HG03469 (cell line): ENCODE data around the gene CUL1.

Source experiments
- ATAC-seq: cut with Tn5 transposase; IDR thresholded peaks from one replicate; pipeline ENCODE4 v1.9.1; 2021; ENCODE audit warnings: mild to moderate bottlenecking, moderate library complexity, moderate number of reproducible peaks; ENCODE audit not compliant: unreplicated experiment

CUL1 gene

DNA sequence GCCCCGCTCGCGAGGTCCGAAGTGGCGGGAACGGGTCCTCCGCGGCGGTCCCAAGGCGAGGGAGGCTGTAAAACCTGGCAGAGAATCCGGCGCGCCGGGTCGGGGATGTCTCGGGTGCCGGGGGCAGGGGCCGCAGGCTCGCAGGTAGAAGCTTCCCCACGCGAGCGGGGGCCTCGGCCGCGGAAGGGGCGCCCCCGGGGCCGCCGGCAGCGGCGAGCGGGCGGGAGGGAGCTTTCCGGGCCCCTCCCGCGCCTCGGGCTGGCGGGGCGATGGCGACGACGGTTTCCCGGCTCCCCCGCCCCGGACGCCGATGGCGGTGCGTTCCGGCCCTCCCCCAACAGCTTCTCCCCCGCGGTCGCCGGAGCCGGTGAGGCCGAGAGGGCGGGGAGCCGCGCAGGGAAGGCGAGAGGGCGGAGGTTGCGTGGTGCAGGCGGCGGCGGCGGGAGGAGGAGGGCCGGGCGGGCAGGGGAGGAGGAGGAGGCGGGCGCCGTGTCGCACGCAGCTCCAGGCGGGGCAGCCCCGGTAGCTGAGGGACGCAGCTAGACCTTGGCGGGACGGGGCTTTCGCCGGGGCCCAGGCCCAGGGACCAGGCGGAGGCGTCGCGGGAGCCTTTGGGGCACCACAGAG is at the start of gene CUL1:
CUL1 (plus strand) TSS at position 507 of the 627 bp plus-strand sequence. CDS start 31,220 bp downstream, outside the sequence.
- ATAC-seq, result peak; percentile 37

DNA sequence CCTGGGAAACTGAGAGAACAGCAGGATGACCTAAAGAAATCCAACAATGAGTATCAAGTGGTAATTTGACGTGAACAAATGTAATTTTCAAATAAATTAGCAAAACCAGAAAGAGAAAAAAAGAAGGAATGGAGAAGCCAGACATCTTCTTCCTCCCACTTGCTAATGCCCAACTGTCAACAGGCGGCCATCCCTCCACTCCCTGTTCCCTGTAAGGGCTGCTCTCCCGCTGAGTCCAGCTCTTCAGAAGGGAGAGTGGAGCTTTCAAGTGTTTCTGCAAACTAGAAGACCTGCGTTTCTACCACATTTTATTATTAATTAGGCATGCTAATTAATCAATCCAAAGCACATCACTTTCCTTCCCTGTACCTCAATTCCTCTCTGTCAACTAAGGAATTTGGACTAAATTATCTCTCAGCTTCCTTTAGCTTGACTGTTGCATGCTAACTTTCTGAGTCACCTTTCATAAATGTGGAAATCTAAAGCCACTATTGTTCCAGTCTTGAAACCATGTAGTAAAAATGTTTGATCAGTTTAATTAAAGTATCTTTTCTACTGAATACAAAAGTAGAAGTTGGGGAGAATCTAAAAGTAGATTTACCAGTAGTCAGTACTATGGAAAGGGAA is 48.4 kb upstream of the CUL1 start:
- no peak for ATAC-seq

DNA sequence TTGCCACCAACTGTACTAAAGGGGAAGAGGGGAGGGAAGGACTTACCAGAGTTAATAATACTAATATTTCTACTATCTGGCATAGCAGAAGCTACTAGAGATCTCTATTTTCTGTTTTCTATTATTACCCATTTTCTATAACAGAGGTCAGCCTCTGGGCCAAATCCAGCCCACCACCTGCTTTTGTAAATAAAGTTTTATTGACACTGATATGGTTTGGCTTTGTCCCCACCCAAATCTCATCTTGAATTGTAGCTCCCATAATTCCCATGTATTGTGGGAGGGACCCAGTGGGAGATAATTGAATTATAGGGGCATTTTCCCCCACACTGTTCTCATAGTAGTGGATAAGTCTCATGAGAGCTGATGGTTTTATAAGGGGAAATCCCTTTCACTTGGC is 45.9 kb upstream of the CUL1 start:
- ATAC-seq, result no peak

DNA sequence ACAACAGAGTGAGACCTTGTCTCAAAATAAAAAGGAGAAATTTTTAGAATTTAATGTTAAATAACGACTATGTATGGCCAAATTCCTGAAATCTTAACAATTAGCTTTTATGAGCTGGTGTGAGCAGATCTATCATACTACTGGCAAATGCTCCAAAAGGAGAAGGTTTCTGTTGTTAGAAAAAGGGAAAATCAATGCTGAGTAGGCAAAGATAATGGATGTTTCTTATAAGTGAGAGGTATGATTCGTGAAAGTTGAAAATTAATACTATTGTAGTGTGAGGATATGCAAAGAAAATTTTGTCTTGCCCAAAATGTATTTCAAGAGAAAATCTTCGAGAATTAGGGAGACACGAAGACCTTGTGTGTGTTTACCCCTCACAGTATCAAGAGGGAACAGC is 40.8 kb upstream of the CUL1 start:
- no peak for ATAC-seq

DNA sequence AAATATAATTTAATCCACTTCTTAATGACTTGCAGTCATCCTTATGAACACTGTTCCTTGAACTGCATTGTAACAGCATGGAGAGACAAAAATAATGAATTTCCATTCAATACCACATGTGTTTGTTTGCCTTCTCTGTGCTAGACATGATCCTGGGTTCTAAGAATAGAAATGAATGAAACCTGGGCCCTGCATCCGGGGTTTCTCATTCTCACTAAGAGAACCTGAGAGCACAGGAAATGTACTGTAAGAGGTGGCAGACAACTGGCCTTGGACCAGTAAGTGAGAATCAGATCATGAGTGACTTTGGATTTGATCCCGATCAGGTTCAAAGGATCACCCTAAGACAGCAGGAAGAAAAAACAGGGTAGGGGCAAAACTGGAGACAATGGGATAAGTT is 37.2 kb upstream of the CUL1 start:
- no peak for ATAC-seq

DNA sequence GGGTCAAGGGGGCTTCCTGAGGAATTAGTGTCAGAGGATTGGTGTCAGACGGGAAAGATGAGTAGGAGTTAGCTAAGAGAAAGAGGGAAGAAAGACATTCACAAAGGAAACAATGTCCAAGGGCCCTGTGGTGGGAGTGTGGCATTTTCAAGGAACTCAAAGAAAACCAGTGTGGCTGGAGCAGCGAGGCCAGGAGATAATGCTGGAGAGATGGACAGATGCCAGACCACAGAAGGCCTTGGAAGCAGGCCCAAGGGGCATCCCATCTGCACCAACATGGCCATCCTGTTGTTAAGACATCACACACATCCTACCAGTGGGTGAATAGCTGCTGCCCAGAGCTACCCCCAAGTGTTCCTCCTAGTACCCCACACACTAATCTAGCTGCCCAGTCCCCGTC is 36.1 kb upstream of the CUL1 start:
- no peak for ATAC-seq

DNA sequence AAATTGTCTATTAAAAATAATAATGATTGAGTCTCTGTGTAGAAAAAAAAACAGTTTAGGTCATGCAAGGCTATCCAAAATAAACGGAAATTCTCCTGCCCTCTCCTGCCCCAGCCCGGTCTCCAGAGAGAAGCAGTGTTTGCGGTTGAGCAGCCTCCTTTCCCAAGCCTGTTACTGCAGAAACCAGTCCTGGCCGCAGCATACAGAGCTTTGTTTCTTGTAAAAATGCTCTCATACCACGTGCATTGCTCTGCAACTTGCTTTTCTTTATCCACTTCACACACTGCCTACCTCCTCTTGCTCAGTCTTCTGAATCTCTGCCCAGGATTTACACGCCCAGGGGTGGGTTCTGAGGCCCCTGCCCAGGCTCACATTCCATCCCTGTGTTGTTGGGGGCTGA is 34.4 kb upstream of the CUL1 start:
- ATAC-seq, result no peak

DNA sequence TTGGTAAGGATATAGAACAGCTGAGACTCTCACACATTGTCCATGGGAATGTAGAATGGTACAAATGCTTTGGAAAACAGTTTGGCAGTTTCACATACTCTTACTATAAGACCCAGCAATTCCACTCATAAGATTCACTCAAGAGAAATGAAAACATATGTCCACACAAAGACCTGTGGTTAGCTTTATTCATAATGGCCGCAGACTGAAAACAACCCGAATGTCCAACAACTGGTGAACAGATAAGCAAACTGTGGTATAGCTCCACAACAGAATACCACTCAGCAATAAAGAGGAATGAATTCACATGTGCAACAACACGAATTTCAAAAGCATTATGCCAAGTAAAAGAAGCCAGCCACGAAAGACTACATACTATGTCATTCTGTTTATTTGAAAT is 33.5 kb upstream of the CUL1 start:
- ATAC-seq, result no peak

DNA sequence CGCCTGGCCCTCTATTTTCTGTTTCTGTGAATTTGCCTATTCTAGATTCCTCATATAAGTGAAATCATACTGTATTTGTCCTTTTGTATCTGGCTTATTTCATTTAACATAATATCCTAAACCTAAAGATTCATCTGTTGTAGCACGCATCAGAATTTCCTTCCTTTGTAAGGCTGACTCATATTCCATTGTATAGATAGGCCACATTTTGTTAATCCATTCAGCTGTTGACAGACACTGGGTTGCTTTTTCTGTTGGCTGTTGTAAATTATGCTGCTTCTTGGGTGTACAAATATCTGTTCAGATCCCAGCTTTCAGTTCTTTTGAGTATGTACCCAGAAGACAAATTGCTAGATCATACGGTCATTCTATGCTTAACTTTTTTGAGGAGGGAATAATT is 28.8 kb upstream of the CUL1 start:
- ATAC-seq, result no peak

DNA sequence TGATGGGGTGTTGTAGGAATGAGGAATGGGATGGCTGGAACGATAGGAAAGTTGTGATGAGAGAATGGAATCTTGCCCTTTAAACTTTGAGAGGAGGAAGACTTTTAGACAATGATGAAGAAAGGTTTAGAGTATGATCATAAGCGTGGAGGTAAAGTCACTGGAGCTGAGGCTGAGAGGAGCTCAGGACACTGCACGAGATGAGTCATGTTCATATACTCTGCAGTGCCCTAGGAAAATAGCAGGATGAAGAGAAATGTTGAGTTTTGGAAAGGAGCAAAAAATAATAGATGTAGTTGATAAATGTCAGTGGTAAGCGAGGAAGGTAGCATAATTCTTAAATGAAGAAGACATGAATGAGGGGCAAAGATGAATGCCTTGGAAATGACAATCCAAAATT is 28.3 kb upstream of the CUL1 start:
- no peak for ATAC-seq

DNA sequence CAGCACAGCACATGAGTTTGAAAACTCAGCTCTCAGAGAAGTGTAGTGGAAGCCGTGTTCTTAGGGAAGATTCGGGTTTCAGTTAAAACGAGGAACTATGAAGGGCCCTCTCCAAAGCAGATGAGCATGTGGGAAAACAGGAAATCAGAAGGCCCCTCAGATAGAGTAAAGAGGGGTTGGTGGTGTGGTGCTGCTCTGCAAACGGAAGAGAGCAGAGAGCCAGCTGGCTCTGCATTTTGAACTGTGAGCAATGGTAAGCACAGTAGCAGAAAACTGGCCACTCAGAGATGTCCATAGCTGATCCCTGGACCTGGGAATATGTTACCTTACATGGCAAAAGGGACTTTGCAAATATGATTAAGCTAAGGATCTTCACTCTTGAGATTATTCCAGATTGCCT is 27.9 kb upstream of the CUL1 start:
- ATAC-seq, result no peak

DNA sequence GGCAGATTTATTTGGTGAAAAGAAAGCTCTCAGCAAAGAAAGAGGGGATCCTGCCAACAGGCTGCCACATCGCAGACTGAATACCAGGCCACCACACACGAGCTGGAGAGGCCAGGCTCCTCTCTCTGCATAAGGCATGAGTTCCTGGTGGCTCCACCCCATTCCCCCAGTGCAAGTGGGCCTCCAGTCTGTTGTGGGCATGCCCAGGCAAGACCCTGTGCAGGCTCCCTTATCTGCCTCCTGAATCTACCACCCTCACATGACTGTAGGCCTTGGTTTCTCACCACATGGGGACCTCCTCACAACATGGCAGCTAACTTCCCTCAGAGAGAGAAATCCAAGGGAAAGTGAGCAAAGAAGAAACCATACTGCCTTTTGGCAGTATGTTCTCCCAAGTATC is 26.7 kb upstream of the CUL1 start:
- no peak for ATAC-seq

DNA sequence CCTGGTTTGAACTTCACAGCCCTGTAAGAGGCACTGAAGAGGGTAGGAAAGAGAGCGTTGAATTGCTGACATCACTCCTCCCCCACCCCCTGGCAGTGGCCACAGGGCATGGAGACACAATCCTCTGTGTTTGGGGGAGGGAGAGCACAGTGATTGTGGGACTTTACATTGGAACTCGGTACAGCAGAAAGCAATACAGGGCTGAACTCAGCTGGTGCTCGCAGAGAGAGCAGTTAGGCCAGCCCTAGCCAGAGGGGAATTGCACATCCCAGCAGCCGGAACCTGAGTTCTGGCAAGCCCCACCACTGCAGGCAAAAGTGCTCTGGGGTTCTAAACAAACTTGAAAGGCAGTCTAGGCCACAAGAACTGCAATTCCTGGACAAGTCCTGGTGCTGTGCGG is 24.0 kb upstream of the CUL1 start:
- no peak for ATAC-seq

DNA sequence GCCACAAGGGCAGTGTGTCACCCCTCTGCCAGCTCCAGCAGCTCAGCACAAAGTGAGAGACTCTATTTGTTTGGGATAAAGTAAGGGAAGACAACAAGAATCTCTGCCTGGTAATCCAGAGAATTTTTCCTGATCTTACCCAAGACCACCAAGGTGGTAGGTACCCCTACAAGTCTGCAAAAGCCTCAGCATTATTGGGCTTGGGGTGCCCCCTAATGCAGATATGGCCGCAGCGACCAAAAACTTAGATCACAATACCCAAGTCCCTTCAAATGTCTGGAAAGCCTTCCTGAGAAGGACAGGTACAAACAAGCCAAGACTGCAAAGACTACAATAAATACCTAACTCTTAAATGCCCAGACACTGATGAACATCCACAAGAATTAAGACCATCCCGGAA is 22.4 kb upstream of the CUL1 start:
- no peak for ATAC-seq

DNA sequence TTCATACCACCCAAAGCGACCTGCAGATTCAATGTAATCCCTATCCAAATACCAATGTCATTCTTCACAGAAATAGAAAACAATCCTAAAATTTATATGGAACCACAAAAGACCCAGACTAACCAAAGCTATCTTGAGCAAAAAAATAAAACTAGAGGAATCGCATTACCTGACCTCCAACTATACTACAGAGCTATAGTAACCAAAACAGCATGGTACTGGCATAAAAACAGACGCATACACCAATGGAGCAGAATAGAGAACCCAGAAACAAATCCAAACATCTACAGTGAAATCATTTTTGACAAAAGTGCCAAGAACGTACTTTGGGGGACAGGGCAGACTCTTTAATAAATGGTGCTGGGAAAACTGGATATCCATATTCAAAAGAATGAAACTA is 16.9 kb upstream of the CUL1 start:
- no peak for ATAC-seq

DNA sequence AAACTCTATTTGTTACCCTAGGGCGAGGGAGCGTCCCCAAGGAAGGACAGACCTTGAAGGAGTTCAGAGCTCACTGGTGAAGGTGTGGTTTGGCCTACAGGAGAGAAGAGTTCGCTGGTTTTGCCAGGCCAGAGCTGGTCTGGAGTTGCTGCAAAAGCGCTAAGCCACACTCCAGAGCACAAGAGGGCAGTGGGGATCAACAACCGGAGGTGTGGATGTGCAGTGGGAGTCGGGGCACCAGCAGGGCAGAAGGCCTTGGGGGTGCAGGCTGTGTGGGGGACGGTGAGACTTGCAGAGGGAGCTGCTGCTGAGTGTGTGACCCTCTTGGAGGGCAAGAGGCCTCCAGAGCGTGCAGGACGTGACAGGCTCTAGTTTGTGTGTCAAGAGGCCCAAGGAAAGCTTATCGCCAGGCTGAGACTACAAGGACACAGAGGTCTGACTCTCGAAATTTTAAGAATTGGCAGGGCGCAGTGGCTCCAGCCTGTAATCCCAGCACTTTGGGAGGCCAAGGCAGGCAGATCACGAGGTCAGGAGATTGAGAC is 14.3 kb upstream of the CUL1 start:
- no peak for ATAC-seq

DNA sequence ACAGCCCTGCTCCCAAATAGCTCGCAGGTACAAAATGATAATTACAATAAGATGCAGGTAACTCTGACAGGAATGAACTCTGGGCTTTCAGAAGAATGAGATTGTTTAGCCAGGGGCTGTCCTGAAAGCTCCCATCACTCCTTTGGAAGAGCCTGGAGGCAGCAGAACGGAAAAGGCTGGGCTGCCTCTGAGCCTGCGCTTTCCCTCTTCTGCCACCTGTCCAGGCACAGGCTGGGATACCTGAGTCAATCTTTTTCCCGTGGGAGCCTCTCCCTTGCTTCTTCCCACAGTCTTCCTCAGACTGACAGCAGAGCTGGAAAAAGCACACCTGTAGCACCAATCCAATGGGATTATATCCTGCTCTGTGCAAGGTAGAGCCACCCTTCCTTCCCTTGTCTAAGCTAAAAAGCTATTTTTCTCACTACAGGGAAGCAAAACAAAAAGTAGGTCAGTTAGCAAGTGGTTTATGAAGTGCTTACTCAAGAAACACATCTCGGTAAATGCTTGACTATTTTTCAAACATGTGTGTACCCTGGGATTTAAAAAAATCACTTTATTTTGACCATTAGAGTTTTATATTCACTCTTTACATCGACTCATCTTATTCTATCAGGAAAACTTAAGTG is 12.3 kb upstream of the CUL1 start:
- ATAC-seq, result no peak

DNA sequence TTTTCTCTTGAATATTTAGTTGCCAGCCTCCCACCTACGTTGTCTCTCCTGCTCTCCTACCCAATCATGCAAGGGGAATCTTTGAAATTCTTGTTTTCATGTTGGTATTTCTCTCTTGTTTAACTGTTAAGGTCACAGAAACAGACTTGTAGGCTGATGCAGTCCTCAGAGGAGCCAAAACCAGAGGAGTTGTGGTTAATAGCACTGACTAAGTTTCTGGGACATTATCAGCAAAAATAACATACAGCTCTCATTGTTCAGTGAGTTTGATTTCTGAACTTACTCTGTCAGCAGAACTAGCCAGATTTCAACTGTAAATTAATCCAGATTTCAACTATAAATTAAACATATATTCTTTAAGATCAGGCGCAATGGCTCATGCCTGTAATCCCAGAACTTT is 11.1 kb upstream of the CUL1 start:
- ATAC-seq, result no peak

DNA sequence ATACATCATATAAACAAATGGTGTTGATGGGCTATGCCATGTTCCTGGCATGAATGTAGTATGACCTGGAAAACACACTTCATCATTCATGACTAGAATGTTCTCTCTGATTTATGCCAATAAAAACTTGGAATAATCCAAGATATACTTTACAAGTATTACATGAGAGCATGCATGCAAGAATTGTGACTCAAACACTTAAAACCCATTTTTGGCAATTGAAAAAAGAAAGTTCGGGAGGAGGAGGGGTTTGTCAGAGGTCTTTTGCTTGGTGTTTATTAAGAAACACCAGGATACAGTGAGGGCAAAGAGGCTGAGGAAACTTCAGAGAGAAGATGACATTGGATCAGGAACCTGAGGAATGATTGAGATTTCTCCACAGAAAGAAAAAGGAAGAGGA is 10.2 kb upstream of the CUL1 start:
- ATAC-seq, result no peak

DNA sequence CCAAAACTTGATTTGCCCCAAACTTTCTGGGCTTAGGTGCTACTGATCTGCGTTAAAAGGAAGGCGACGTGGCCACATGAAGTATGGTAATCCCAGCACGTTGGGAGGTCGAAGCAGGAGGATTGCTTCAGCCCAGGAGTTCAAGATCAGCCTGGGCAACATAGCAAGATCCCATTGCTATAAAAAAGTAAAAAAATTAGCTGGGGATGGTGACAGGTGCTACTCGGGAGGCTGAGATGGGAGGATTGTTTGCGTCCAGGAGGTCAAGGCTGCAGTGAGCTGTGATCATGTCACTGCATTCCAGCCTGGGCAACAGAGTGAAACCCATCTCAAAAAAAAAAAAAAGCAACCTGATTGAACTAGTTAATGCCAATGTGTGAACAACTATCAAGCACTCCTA is 5.1 kb upstream of the CUL1 start:
- ATAC-seq, result no peak

DNA sequence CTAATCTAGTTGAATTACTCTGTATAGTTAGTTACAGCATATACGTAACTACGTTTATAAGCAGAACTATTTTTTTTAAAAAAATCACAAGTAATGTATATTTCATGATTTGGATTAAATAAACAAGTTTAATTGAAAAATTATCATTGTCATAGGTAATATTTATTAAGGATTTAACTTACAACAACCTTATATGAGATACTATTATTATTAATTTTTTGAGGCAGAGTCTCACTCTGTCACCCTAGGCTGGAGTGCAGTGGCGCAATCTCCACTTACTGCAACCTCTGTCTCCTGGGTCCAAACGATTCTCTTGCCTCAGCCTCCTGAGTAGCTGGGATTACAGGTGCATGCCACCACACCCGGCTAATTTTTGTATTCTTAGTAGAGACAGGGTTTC is 4.1 kb upstream of the CUL1 start:
- ATAC-seq, result no peak

DNA sequence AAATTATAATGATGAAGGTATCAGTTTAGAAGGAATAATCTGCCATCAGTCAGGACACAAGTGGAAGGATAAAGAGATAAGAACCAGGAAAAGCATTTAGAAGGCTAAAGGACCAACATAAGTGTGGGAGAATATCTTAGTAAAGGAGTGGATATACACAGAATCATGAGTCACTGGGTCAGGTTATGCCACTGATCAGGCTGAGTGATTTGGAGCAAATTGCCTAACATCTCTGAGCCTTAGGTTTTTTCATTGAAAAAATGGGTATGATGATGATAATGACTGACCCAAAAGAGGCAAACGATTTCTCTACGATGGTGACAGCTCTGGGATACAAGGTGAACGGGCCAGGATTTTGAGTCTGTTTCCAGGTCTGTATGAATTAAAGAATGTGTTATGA is 2.8 kb upstream of the CUL1 start:
- ATAC-seq, result no peak
